CD4-positive, alpha-beta T cell (primary cell): ENCODE measurements around the gene GMPPA. TPM values are rescaled to one million over a fixed set of nuclear protein-coding genes. Genes with fewer than 3 reads are reported as not detected.

ENCODE experiments used
- ATAC-seq: fragments of 200-7000 bp; cut with Tn5 transposase; one replicate; pipeline ENCODE4 v1.10.0; 2022; ENCODE audit warnings: mild to moderate bottlenecking; ENCODE audit not compliant: poor library complexity
- CTCF ChIA-PET: fragments of 350-600 bp; sonication (Branson Sonifier 250); formaldehyde crosslinking; loops from one replicate; lab custom pipeline; 2021; ENCODE audit warnings: antibody characterized with exemption, inconsistent platforms; lab: Charles Lee
- POLR2A ChIA-PET: fragments of 350-600 bp; sonication (Branson Sonifier 250); formaldehyde crosslinking; loops from one replicate; lab custom pipeline; 2021; ENCODE audit warnings: antibody characterized with exemption, inconsistent platforms; lab: Charles Lee
- DNase-seq, 14 experiments: peaks; one replicate each; pipeline ENCODE4 v3.0.0-alpha.2; 2013 to 2020; ENCODE audit warnings: mixed read lengths in 2 of 14
- H3K27ac ChIP-seq, 2 donors: one replicate each; pipeline versions ENCODE4 v1.5.1 to v1.7.0; 2013; ENCODE audit warnings: low read length in 2 of 2, low read depth in 1 of 2, mild to moderate bottlenecking in 1 of 2
- H3K27me3 ChIP-seq, 2 experiments: 1 replicate in 1 of 2; 2 replicates in 1 of 2; pipeline versions ENCODE4 v1.6.1 to v1.7.0; 2013; ENCODE audit warnings: low read length in 2 of 2, control low read depth in 1 of 2, mild to moderate bottlenecking in 1 of 2, moderate library complexity in 1 of 2; ENCODE audit not compliant: insufficient read depth in 2 of 2, control insufficient read depth in 1 of 2
- H3K36me3 ChIP-seq: one replicate; pipeline ENCODE4 v1.6.1; 2013; ENCODE audit warnings: low read length, control low read depth; ENCODE audit not compliant: insufficient read depth
- H3K4me1 ChIP-seq: one replicate; pipeline ENCODE4 v1.6.1; 2013; ENCODE audit warnings: low read length, control low read depth; ENCODE audit not compliant: insufficient read depth
- H3K4me3 ChIP-seq: one replicate; pipeline ENCODE4 v1.5.1; 2013; ENCODE audit warnings: mild to moderate bottlenecking, low read length, moderate library complexity
- H3K9me3 ChIP-seq, 2 experiments: 1 replicate in 1 of 2; 2 replicates in 1 of 2; pipeline versions ENCODE4 v1.6.1 to v1.7.0; 2013; ENCODE audit warnings: low read length in 2 of 2, mild to moderate bottlenecking in 2 of 2, control low read depth in 1 of 2, moderate library complexity in 1 of 2; ENCODE audit not compliant: control insufficient read depth in 1 of 2, insufficient read depth in 1 of 2
- H3K27ac Mint-ChIP-seq: one replicate; pipeline ENCODE4 v1.8.0; 2020; ENCODE audit warnings: mixed read lengths
- H3K27me3 Mint-ChIP-seq: one replicate; pipeline ENCODE4 v1.8.0; 2021; ENCODE audit warnings: mixed read lengths
- H3K36me3 Mint-ChIP-seq: one replicate; pipeline ENCODE4 v1.8.0; 2021; ENCODE audit warnings: low read depth, mixed read lengths
- H3K4me1 Mint-ChIP-seq: one replicate; pipeline ENCODE4 v1.8.0; 2021; ENCODE audit warnings: low read depth, mixed read lengths
- H3K4me3 Mint-ChIP-seq: one replicate; pipeline ENCODE4 v1.8.0; 2020; ENCODE audit warnings: mild to moderate bottlenecking, mixed read lengths
- H3K9me3 Mint-ChIP-seq: one replicate; pipeline ENCODE4 v1.8.0; 2020; ENCODE audit warnings: mixed read lengths
- CTCF ChIP-seq: fragments of 200-600 bp; IDR thresholded peaks from one replicate; pipeline ENCODE4 v1.8.0; 2022; ENCODE audit warnings: antibody characterized with exemption, mild to moderate bottlenecking
- intact Hi-C, 2 experiments: fragments of 100-400 bp; cut with DNase I in 1 of 2; cut with micrococcal nuclease in 1 of 2; formaldehyde crosslinking; loops; one replicate each; pipeline versions ENCODE4 v1.15.1 to v1.9.0; 2023 to 2025; cut with DNase I, micrococcal nuclease
- total RNA-seq, 174 experiments: library from RNA in 2 of 174; stranded (reverse) in 2 of 174; gene quantifications; one replicate each; pipeline ENCODE4 v1.2.3 and lab custom pipeline; 2021 to 2026

Gene GMPPA
- total RNA-seq, 2 experiments from 2014 or later: 13.3 to 14.4 TPM

- H3K4me3 Mint-ChIP-seq: peak overlapping the region; percentile 27
Observed at GRCh38 chr2:219484343-219485200, 14.1 kb upstream of the GMPPA start.

GRCh38 chr2:219485201-219485580 lies 13.5 kb upstream of the GMPPA start:
- Histone ChIP-seq H3K36me3 (no peaks in the 10 kb centered on the region), H3K9me3 (peaks cover 0 to 12% of the 10 kb centered on the region in 2 experiments), H3K27ac (no peak overlapping the region), H3K27me3 (peaks cover 53 to 57% of the 10 kb centered on the region in 2 experiments), H3K4me3 (no peak overlapping the region), H3K4me1 (peaks cover 16% of the 10 kb centered on the region)
- Mint-ChIP-seq H3K27ac (no peak overlapping the region), H3K9me3 (no peaks in the 10 kb centered on the region), H3K4me3 (peak overlapping the region; percentile 30), H3K36me3 (no peaks in the 10 kb centered on the region), H3K27me3 (peaks cover 60% of the 10 kb centered on the region), H3K4me1 (peaks cover 6% of the 10 kb centered on the region)
- CTCF ChIA-PET: no interaction called here
- no peak for ATAC-seq
- no peak for TF ChIP-seq CTCF
- intact Hi-C loops: no loop called here
- POLR2A ChIA-PET: no interaction called here
- no peak for DNase-seq

More at GRCh38 chr2:219484343-219485200, 14.1 kb upstream of the GMPPA start:
- peaks cover 6% of the 10 kb centered on the region for H3K4me1 Mint-ChIP-seq
- no peaks in the 10 kb centered on the region for H3K9me3 Mint-ChIP-seq
- intact Hi-C loops: no loop called here
- ChIA-PET POLR2A (interaction anchor here (0.6 kb wide), 1 partner anchor 11 kb away, joined by 3 read pairs; a partner anchor contains a TSS), CTCF (interaction anchor here (1.0 kb wide), 1 partner anchor 45 kb away, joined by 3 read pairs; no protein-coding TSS in a partner anchor)
- no peaks in the 10 kb centered on the region for H3K36me3 Mint-ChIP-seq
- peak in 1 of 14 experiments; percentile 20 for DNase-seq
- Histone ChIP-seq H3K4me3 (peak overlapping the region; percentile 12), H3K4me1 (peaks cover 16% of the 10 kb centered on the region), H3K27ac (no peak overlapping the region), H3K27me3 (peaks cover 53 to 54% of the 10 kb centered on the region in 2 experiments), H3K36me3 (no peaks in the 10 kb centered on the region), H3K9me3 (peaks cover 0 to 12% of the 10 kb centered on the region in 2 experiments)
- TF ChIP-seq CTCF: no peak
- peak; percentile 54 for ATAC-seq
- H3K27ac Mint-ChIP-seq: no peak overlapping the region
- H3K27me3 Mint-ChIP-seq: peaks cover 63% of the 10 kb centered on the region

- H3K36me3 Mint-ChIP-seq: no peaks in the 10 kb centered on the region
- H3K36me3 ChIP-seq: no peaks in the 10 kb centered on the region
- no peaks in the 10 kb centered on the region for H3K9me3 Mint-ChIP-seq
- ChIA-PET CTCF (no interaction called here), POLR2A (no interaction called here)
- H3K27ac Mint-ChIP-seq: no peak overlapping the region
- peaks cover 6% of the 10 kb centered on the region for H3K4me1 Mint-ChIP-seq
- TF ChIP-seq CTCF: no peak
- H3K27me3 ChIP-seq: peaks cover 53 to 54% of the 10 kb centered on the region in 2 experiments
- no peak overlapping the region for H3K4me3 ChIP-seq
- H3K4me1 ChIP-seq: peaks cover 16% of the 10 kb centered on the region
- intact Hi-C loops: no loop called here
- H3K27me3 Mint-ChIP-seq: peaks cover 66% of the 10 kb centered on the region
- no peak overlapping the region for H3K27ac ChIP-seq
- DNase-seq: no peak
- H3K9me3 ChIP-seq: peaks cover 0 to 12% of the 10 kb centered on the region in 2 experiments
- ATAC-seq: no peak
- no peak overlapping the region for H3K4me3 Mint-ChIP-seq
Observed at GRCh38 chr2:219486380-219486959, 12.2 kb upstream of the GMPPA start.
